HCT116 (cell line): ENCODE data around the gene LRSAM1. TPM values are rescaled to one million over a fixed set of nuclear protein-coding genes. Genes with fewer than 3 reads are reported as not detected.

Experiments used
- ATAC-seq: fragments of 200-7000 bp; cut with Tn5 transposase; 2 replicates; pipeline ENCODE4 v1.9.1; 2020; ENCODE audit warnings: mild to moderate bottlenecking, moderate library complexity
- BruUV-seq: library from RNA; stranded (reverse); fragments of 400-500 nt; replicated peaks from 2 replicates; lab custom pipeline; 2021; lab: Mats Ljungman, UMichigan
- CTCF ChIA-PET: fragments of 300-600 bp; sonication (Branson Sonifier 250); formaldehyde crosslinking; loops from one replicate; lab custom pipeline; 2021; ENCODE audit warnings: antibody characterized with exemption; lab: Charles Lee
- POLR2A ChIA-PET: fragments of 300-600, 350-600 bp; sonication (Branson Sonifier 250); formaldehyde crosslinking; loops from one replicate; lab custom pipeline; 2021; ENCODE audit warnings: antibody characterized with exemption; lab: Charles Lee
- RAD21 ChIA-PET, 2 experiments: fragments of 300-600 bp; sonication (Branson Sonifier 250); formaldehyde crosslinking; loops; one replicate each; lab custom pipeline; 2023; ENCODE audit warnings: low total read pairs in 2 of 2; ENCODE audit not compliant: uncharacterized antibody in 2 of 2, unreplicated experiment in 2 of 2, low non-redundant PET in 1 of 2; lab: Charles Lee
- DNase-seq: peaks from one replicate; pipeline ENCODE4 v3.0.0-alpha.2; 2010; ENCODE audit warnings: low read depth, low spot score
- H2AFZ ChIP-seq: fragments of 200-600 bp; shearing (Covaris generic), sonication (generic); 2 replicates; pipeline ENCODE4 v1.6.1; 2017; ENCODE audit warnings: low read depth, mixed run types, mixed read lengths, antibody characterized with exemption, low read length; ENCODE audit not compliant: poor library complexity, severe bottlenecking
- H3K27ac ChIP-seq: 2 replicates; pipeline ENCODE4 v1.5.1; 2012; ENCODE audit warnings: low read depth, low read length
- H3K27me3 ChIP-seq: fragments of 200-600 bp; sonication (generic); 2 replicates; pipeline ENCODE4 v1.6.1; 2016; ENCODE audit warnings: mixed run types, low read length, mixed read lengths; ENCODE audit not compliant: insufficient read depth
- H3K36me3 ChIP-seq, 2 experiments: fragments of 200-500 bp in 1 of 2; fragments of 200-600 bp in 1 of 2; sonication (Bioruptor generic) in 1 of 2; sonication (generic) in 1 of 2; 2 replicates each; pipeline versions ENCODE4 v1.5.1 to v1.6.1; 2014 to 2016; ENCODE audit warnings: low read length in 2 of 2, inconsistent platforms in 1 of 2, mixed read lengths in 1 of 2, mixed run types in 1 of 2; ENCODE audit not compliant: insufficient read depth in 2 of 2, control insufficient read depth in 1 of 2
- H3K4me1 ChIP-seq, 2 experiments: fragments of 200-600 bp in 1 of 2; sonication (generic) in 1 of 2; 2 replicates each; pipeline versions ENCODE4 v1.5.1 to v1.6.1; 2012 to 2017; ENCODE audit warnings: low read length in 2 of 2, inconsistent platforms in 1 of 2, mild to moderate bottlenecking in 1 of 2, mixed read lengths in 1 of 2, mixed run types in 1 of 2, moderate library complexity in 1 of 2; ENCODE audit not compliant: insufficient read depth in 2 of 2, control insufficient read depth in 1 of 2
- H3K4me2 ChIP-seq: fragments of 200-600 bp; sonication (generic); 2 replicates; pipeline ENCODE4 v1.6.1; 2017; ENCODE audit warnings: mixed run types, low read length, mixed read lengths
- H3K4me3 ChIP-seq, 2 experiments: fragments of 200-600 bp in 1 of 2; sonication (generic) in 1 of 2; replicated peaks in 1 of 2; 2 replicates each; pipeline ENCODE4 v1.5.1; 2011 to 2016; ENCODE audit warnings: low read length in 2 of 2, control low read depth in 1 of 2, low read depth in 1 of 2, mild to moderate bottlenecking in 1 of 2, mixed read lengths in 1 of 2, mixed run types in 1 of 2
- H3K79me2 ChIP-seq: fragments of 200-600 bp; sonication (generic); 2 replicates; pipeline ENCODE4 v1.6.1; 2017; ENCODE audit warnings: mild to moderate bottlenecking, mixed run types, low read length, moderate library complexity, mixed read lengths; ENCODE audit not compliant: insufficient read depth
- H3K9ac ChIP-seq: fragments of 200-600 bp; sonication (generic); 2 replicates; pipeline ENCODE4 v1.6.1; 2016; ENCODE audit warnings: low read length, mixed read lengths
- H3K9me2 ChIP-seq: fragments of 200-600 bp; sonication (generic), shearing (Covaris generic); 2 replicates; pipeline ENCODE4 v1.6.1; 2017; ENCODE audit warnings: mixed run types, mild to moderate bottlenecking, moderate library complexity; ENCODE audit not compliant: insufficient read depth
- H3K9me3 ChIP-seq, 2 experiments: fragments of 200-500 bp in 1 of 2; fragments of 200-600 bp in 1 of 2; sonication (Bioruptor generic) in 1 of 2; sonication (generic) in 1 of 2; 2 replicates each; pipeline ENCODE4 v1.6.1; 2014 to 2017; ENCODE audit warnings: low read length in 2 of 2, mixed read lengths in 2 of 2, inconsistent platforms in 1 of 2, low read depth in 1 of 2, mild to moderate bottlenecking in 1 of 2, mixed run types in 1 of 2, moderate library complexity in 1 of 2; ENCODE audit not compliant: control insufficient read depth in 1 of 2, insufficient read depth in 1 of 2
- H4K20me1 ChIP-seq: fragments of 200-600 bp; sonication (generic), shearing (Covaris generic); 2 replicates; pipeline ENCODE4 v1.6.1; 2017; ENCODE audit warnings: mixed run types, mild to moderate bottlenecking, moderate library complexity; ENCODE audit not compliant: insufficient read depth
- CBX3 ChIP-seq: IDR thresholded peaks from 2 replicates; pipeline ENCODE4 v1.6.1; 2012; ENCODE audit warnings: low read depth
- CEBPB ChIP-seq: IDR thresholded peaks from 2 replicates; pipeline ENCODE4 v1.6.1; 2012; ENCODE audit warnings: low read depth
- EGR1 ChIP-seq: IDR thresholded peaks from 2 replicates; pipeline ENCODE4 v1.6.1; 2012; ENCODE audit warnings: low read depth
- ELF1 ChIP-seq: IDR thresholded peaks from 2 replicates; pipeline ENCODE4 v1.6.1; 2012; ENCODE audit warnings: low read depth, borderline replicate concordance
- EZH2phosphoT487 ChIP-seq: fragments of 200-600 bp; IDR thresholded peaks from 2 replicates; pipeline ENCODE4 v1.6.1; 2018; ENCODE audit warnings: antibody characterized with exemption, borderline replicate concordance
- POLR2A ChIP-seq: IDR thresholded peaks from 2 replicates; pipeline ENCODE4 v1.7.0; 2011; ENCODE audit warnings: borderline replicate concordance; ENCODE audit not compliant: insufficient read depth, insufficient read length; ENCODE audit errors: extremely low read depth
- POLR2AphosphoS5 ChIP-seq: IDR thresholded peaks from 2 replicates; pipeline ENCODE4 v1.6.1; 2011; ENCODE audit warnings: mild to moderate bottlenecking, low read depth, low read length, moderate library complexity
- RAD21 ChIP-seq: IDR thresholded peaks from 2 replicates; pipeline ENCODE4 v1.6.1; 2012; ENCODE audit warnings: low read depth, mild to moderate bottlenecking
- SIN3A ChIP-seq: IDR thresholded peaks from 2 replicates; pipeline ENCODE4 v1.6.1; 2012; ENCODE audit warnings: low read depth
- YY1 ChIP-seq: IDR thresholded peaks from 2 replicates; pipeline ENCODE4 v1.6.1; 2011; ENCODE audit warnings: low read length, low read depth, moderate library complexity, mild to moderate bottlenecking; ENCODE audit not compliant: insufficient replicate concordance; ENCODE audit errors: extremely low read depth
- intact Hi-C: fragments of 100-400 bp; cut with micrococcal nuclease; formaldehyde crosslinking; loops from 2 replicates; pipeline ENCODE4 v1.10.0; 2022
- total RNA-seq: library from RNA; stranded (reverse); gene quantifications from one replicate; pipeline ENCODE4 v1.2.1, GENCODE V29; 2021; ENCODE audit not compliant: unreplicated experiment
- TF ChIP-seq, protein P1 (sequence below), 3 experiments: fragments of 200-600 bp in 1 of 3; sonication (generic) in 1 of 3; IDR thresholded peaks in 2 of 3; conservative IDR thresholded peaks in 1 of 3; 2 replicates each; pipeline ENCODE4 v1.5.1; 2012 to 2017; ENCODE audit warnings: low read depth in 2 of 3, low read length in 2 of 3, antibody characterized with exemption in 1 of 3, borderline replicate concordance in 1 of 3, control low read depth in 1 of 3, mild to moderate bottlenecking in 1 of 3, mixed read lengths in 1 of 3, mixed run types in 1 of 3, moderate library complexity in 1 of 3; ENCODE audit not compliant: insufficient read depth in 1 of 3
- TF ChIP-seq, protein P2 (sequence below): IDR thresholded peaks from 2 replicates; pipeline ENCODE4 v1.6.1; 2011; ENCODE audit warnings: mild to moderate bottlenecking, low read length, moderate library complexity; ENCODE audit not compliant: insufficient replicate concordance; ENCODE audit errors: extremely low read depth
- TF ChIP-seq, protein P3 (sequence below): IDR thresholded peaks from 2 replicates; pipeline ENCODE4 v1.6.1; 2012

The LRSAM1 gene
- total RNA-seq, 1 experiment from 2014 or later: 25.9 TPM

DNA sequence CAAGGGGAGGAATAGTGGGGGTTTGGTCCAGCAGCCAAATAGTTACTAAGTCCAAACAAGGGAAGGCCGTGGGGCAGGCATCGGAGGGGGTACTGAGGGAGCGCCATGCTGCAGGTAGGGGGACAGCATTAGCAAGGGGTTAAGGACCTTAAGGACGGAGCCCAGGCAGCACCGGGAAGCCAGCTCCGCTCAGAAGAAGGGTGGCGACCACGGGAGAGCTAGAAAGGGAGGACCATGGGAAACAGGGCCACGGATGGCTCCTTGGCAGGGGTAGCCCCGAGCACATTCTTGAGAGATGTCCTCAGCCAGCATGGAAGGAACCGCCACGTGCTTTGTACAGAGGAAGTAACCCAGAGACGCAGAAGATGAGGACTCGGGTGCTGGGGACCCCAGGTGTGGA, 84.5 kb downstream of the LRSAM1 start:
- no peaks in the 10 kb centered on the region for H3K9me2 ChIP-seq
- DNase-seq: no peak
- ATAC-seq: no peak
- H3K36me3 ChIP-seq: peaks cover 0 to 9% of the 10 kb centered on the region in 2 experiments; a peak in 3 of 4 replicates
- H3K27ac ChIP-seq: no peak overlapping the region; the same call in 1 of the 2 replicates
- H3K79me2 ChIP-seq: peaks cover 82% of the 10 kb centered on the region
- TF ChIP-seq EZH2phosphoT487 (no peak), YY1 (no peak), EGR1 (no peak), CBX3 (no peak), CEBPB (no peak), RAD21 (no peak), SIN3A (no peak), POLR2AphosphoS5 (no peak), POLR2A (no peak), ELF1 (no peak)
- TF ChIP-seq, protein P1, sequence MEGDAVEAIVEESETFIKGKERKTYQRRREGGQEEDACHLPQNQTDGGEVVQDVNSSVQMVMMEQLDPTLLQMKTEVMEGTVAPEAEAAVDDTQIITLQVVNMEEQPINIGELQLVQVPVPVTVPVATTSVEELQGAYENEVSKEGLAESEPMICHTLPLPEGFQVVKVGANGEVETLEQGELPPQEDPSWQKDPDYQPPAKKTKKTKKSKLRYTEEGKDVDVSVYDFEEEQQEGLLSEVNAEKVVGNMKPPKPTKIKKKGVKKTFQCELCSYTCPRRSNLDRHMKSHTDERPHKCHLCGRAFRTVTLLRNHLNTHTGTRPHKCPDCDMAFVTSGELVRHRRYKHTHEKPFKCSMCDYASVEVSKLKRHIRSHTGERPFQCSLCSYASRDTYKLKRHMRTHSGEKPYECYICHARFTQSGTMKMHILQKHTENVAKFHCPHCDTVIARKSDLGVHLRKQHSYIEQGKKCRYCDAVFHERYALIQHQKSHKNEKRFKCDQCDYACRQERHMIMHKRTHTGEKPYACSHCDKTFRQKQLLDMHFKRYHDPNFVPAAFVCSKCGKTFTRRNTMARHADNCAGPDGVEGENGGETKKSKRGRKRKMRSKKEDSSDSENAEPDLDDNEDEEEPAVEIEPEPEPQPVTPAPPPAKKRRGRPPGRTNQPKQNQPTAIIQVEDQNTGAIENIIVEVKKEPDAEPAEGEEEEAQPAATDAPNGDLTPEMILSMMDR (IDR thresholded peaks at IDR 0.05 in 2 of 3, conservative IDR thresholded peaks at IDR 0.05 in 1 of 3; ENCODE audit: borderline replicate concordance in 1 of 3, insufficient read depth in 1 of 3, low read depth in 2 of 3, low read length in 2 of 3): no peak
- TF ChIP-seq, protein P2, sequence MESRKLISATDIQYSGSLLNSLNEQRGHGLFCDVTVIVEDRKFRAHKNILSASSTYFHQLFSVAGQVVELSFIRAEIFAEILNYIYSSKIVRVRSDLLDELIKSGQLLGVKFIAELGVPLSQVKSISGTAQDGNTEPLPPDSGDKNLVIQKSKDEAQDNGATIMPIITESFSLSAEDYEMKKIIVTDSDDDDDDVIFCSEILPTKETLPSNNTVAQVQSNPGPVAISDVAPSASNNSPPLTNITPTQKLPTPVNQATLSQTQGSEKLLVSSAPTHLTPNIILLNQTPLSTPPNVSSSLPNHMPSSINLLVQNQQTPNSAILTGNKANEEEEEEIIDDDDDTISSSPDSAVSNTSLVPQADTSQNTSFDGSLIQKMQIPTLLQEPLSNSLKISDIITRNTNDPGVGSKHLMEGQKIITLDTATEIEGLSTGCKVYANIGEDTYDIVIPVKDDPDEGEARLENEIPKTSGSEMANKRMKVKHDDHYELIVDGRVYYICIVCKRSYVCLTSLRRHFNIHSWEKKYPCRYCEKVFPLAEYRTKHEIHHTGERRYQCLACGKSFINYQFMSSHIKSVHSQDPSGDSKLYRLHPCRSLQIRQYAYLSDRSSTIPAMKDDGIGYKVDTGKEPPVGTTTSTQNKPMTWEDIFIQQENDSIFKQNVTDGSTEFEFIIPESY: no peak
- TF ChIP-seq, protein P3, sequence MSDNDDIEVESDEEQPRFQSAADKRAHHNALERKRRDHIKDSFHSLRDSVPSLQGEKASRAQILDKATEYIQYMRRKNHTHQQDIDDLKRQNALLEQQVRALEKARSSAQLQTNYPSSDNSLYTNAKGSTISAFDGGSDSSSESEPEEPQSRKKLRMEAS: no peak
- H3K9ac ChIP-seq: no peak overlapping the region
- no peak overlapping the region for H3K4me2 ChIP-seq
- ChIA-PET POLR2A (no interaction called here), RAD21 (interaction anchor here in 1 of 2 experiments (0.8 kb wide), 1 partner anchor 23 kb away, joined by 5 read pairs; no protein-coding TSS in a partner anchor), CTCF (interaction anchor here (1.8 kb wide), 1 partner anchor 10 kb away, joined by 5 read pairs; no protein-coding TSS in a partner anchor)
- no peaks in the 10 kb centered on the region for H3K27me3 ChIP-seq
- no peak overlapping the region for H2AFZ ChIP-seq
- BruUV-seq: no TSS peak
- H3K9me3 ChIP-seq: no peaks in the 10 kb centered on the region
- H3K4me1 ChIP-seq: peaks cover 0 to 18% of the 10 kb centered on the region in 2 experiments; a peak in 1 of 4 replicates
- no peaks in the 10 kb centered on the region for H4K20me1 ChIP-seq
- H3K4me3 ChIP-seq: no peak overlapping the region
- intact Hi-C loops: no loop called here
